ENCODE data around the gene SLC26A4.
"Not testable (repeated sequence)": the region's sequence is repeated elsewhere in the genome, so short reads cannot be mapped to it uniquely, and the experiment has no call there.

SLC26A4 gene

GRCh38 chr7:107660381-107661080 lies at the start of gene SLC26A4:
SLC26A4 (plus strand) TSS chr7:107660828; CDS start chr7:107661642, 814 bp downstream.
- no peak for DNase-seq

- DNase-seq: no peak
Observed at GRCh38 chr7:107613439-107613838, 47.2 kb upstream of the SLC26A4 start.

GRCh38 chr7:107613948-107614347 lies 46.7 kb upstream of the SLC26A4 start:
- DNase-seq: no peak

GRCh38 chr7:107614425-107614824 lies 46.2 kb upstream of the SLC26A4 start:
- no peak for DNase-seq

GRCh38 chr7:107615910-107616680 lies 44.5 kb upstream of the SLC26A4 start:
- DNase-seq: no peak

GRCh38 chr7:107622429-107622828 lies 38.2 kb upstream of the SLC26A4 start:
- no peak for DNase-seq

- DNase-seq: no peak
Observed at GRCh38 chr7:107622894-107623293, 37.7 kb upstream of the SLC26A4 start.

GRCh38 chr7:107627002-107627401 lies 33.6 kb upstream of the SLC26A4 start:
- no peak for DNase-seq

- DNase-seq: peak in 1 of 2 donors; percentile 34
Observed at GRCh38 chr7:107628461-107629064, 32.1 kb upstream of the SLC26A4 start.

GRCh38 chr7:107630342-107630741 lies 30.3 kb upstream of the SLC26A4 start:
- DNase-seq: no peak

GRCh38 chr7:107631588-107632491 lies 28.8 kb upstream of the SLC26A4 start:
- DNase-seq: no peak

GRCh38 chr7:107632492-107632865 lies 28.1 kb upstream of the SLC26A4 start:
- DNase-seq: no peak

- DNase-seq: no peak
Observed at GRCh38 chr7:107638594-107638993, 22.0 kb upstream of the SLC26A4 start.

- not testable (repeated sequence) for DNase-seq
Observed at GRCh38 chr7:107639070-107639469, 21.6 kb upstream of the SLC26A4 start.

- DNase-seq: no peak
Observed at GRCh38 chr7:107641676-107642075, 19.0 kb upstream of the SLC26A4 start.

GRCh38 chr7:107642501-107642900 lies 18.1 kb upstream of the SLC26A4 start:
- no peak for DNase-seq

GRCh38 chr7:107643407-107643806 lies 17.2 kb upstream of the SLC26A4 start:
- DNase-seq: no peak

- no peak for DNase-seq
Observed at GRCh38 chr7:107643938-107644308, 16.7 kb upstream of the SLC26A4 start.

- DNase-seq: no peak
Observed at GRCh38 chr7:107644309-107644974, 16.2 kb upstream of the SLC26A4 start.

- DNase-seq: no peak
Observed at GRCh38 chr7:107652642-107653041, 8.0 kb upstream of the SLC26A4 start.

GRCh38 chr7:107658467-107658866 lies 2.2 kb upstream of the SLC26A4 start:
- DNase-seq: no peak

GRCh38 chr7:107659666-107660065 lies 962 bp upstream of the SLC26A4 start:
- DNase-seq: peak in 1 of 2 donors; percentile 4

Data from CD4-positive, alpha-beta T cell treated with Interleukin-1 beta for 1 hour (primary cell).